CD8-positive, alpha-beta memory T cell (primary cell): ENCODE results near the gene ZBTB40. TPM values are rescaled to one million over a fixed set of nuclear protein-coding genes. Genes with fewer than 3 reads are reported as not detected.
A peak's percentile ranks its signal among the peaks of the same experiment; 100 is the strongest.

ENCODE experiments used
- CTCF ChIA-PET: fragments of 350-600 bp; sonication (Branson Sonifier 250); formaldehyde crosslinking; loops from one replicate; lab custom pipeline; 2021; ENCODE audit warnings: antibody characterized with exemption; lab: Charles Lee
- POLR2A ChIA-PET: fragments of 350-600 bp; sonication (Branson Sonifier 250); formaldehyde crosslinking; loops from one replicate; lab custom pipeline; 2021; ENCODE audit warnings: antibody characterized with exemption; lab: Charles Lee
- DNase-seq, 5 donors: peaks; one replicate each; pipeline versions ENCODE4 v3.0.0 to v3.0.0-alpha.2; 2020 to 2022; ENCODE audit warnings: mixed read lengths in 1 of 5
- H3K27ac ChIP-seq: one replicate; pipeline ENCODE4 v1.7.0; 2013; ENCODE audit warnings: low read depth, mild to moderate bottlenecking, low read length, moderate library complexity
- H3K27me3 ChIP-seq: 2 replicates; pipeline ENCODE4 v1.7.0; 2013; ENCODE audit warnings: low read length, mild to moderate bottlenecking; ENCODE audit not compliant: insufficient read depth, poor library complexity, severe bottlenecking
- H3K36me3 ChIP-seq: 2 replicates; pipeline ENCODE4 v1.7.0; 2013; ENCODE audit warnings: mild to moderate bottlenecking, low read length, moderate library complexity; ENCODE audit not compliant: insufficient read depth
- H3K4me1 ChIP-seq: 2 replicates; pipeline ENCODE4 v1.7.0; 2013; ENCODE audit warnings: mild to moderate bottlenecking, low read length, moderate library complexity; ENCODE audit not compliant: insufficient read depth
- H3K4me3 ChIP-seq: 2 replicates; pipeline ENCODE4 v1.7.0; 2013; ENCODE audit warnings: mild to moderate bottlenecking, low read length
- H3K9me3 ChIP-seq: 2 replicates; pipeline ENCODE4 v1.7.0; 2013; ENCODE audit warnings: mild to moderate bottlenecking, low read length
- H3K27ac Mint-ChIP-seq, 8 donors: one replicate each; pipeline ENCODE4 v1.8.0; 2020 to 2021; ENCODE audit warnings: mixed read lengths in 8 of 8, mild to moderate bottlenecking in 6 of 8, inconsistent platforms in 3 of 8, moderate library complexity in 3 of 8
- H3K27me3 Mint-ChIP-seq, 2 donors: one replicate each; pipeline ENCODE4 v1.8.0; 2020 to 2021; ENCODE audit warnings: mixed read lengths in 2 of 2, mild to moderate bottlenecking in 1 of 2, moderate library complexity in 1 of 2
- H3K36me3 Mint-ChIP-seq, 3 donors: one replicate each; pipeline ENCODE4 v1.8.0; 2020 to 2021; ENCODE audit warnings: mixed read lengths in 3 of 3, inconsistent platforms in 1 of 3, mild to moderate bottlenecking in 1 of 3
- H3K4me1 Mint-ChIP-seq, 3 donors: one replicate each; pipeline ENCODE4 v1.8.0; 2020 to 2021; ENCODE audit warnings: mixed read lengths in 3 of 3, inconsistent platforms in 1 of 3, mild to moderate bottlenecking in 1 of 3
- H3K4me3 Mint-ChIP-seq, 7 donors: one replicate each; pipeline ENCODE4 v1.8.0; 2020 to 2021; ENCODE audit warnings: mixed read lengths in 7 of 7, mild to moderate bottlenecking in 6 of 7, moderate library complexity in 4 of 7, inconsistent platforms in 2 of 7
- H3K9me3 Mint-ChIP-seq, 5 donors: one replicate each; pipeline ENCODE4 v1.8.0; 2020 to 2022; ENCODE audit warnings: mixed read lengths in 5 of 5, mild to moderate bottlenecking in 3 of 5, moderate library complexity in 2 of 5, inconsistent platforms in 1 of 5
- polyA plus RNA-seq: library from polyadenylated mRNA; unstranded; fragments of 300-500 nt; fragmentation: Illumina TruSeq; gene quantifications from one replicate; pipeline ENCODE4 v1.2.3, GENCODE V29; 2021
- total RNA-seq, 2 experiments: library from RNA; stranded (reverse); gene quantifications; one replicate each; pipeline ENCODE4 v1.2.3, GENCODE V29; 2021

The ZBTB40 gene
- total and polyA plus RNA-seq, 3 experiments from 2014 or later = 4.1 to 30.0 (median 29.5) TPM

- H3K27me3 Mint-ChIP-seq = no peaks in the 10 kb centered on the region
- DNase-seq = no peak
- H3K27me3 ChIP-seq = no peaks in the 10 kb centered on the region
- POLR2A ChIA-PET = no interaction called here
- H3K9me3 Mint-ChIP-seq = no peaks in the 10 kb centered on the region
- no peaks in the 10 kb centered on the region for H3K4me1 Mint-ChIP-seq
- no peak overlapping the region for H3K27ac ChIP-seq
- no peaks in the 10 kb centered on the region for H3K9me3 ChIP-seq
- peaks cover 67% of the 10 kb centered on the region for H3K36me3 ChIP-seq
- peaks cover 21 to 95% (median 40%) of the 10 kb centered on the region in 3 donors for H3K36me3 Mint-ChIP-seq
- CTCF ChIA-PET = no interaction called here
- H3K4me1 ChIP-seq = no peaks in the 10 kb centered on the region
- H3K4me3 ChIP-seq = no peak overlapping the region
- no peak overlapping the region for H3K27ac Mint-ChIP-seq
- H3K4me3 Mint-ChIP-seq = no peak overlapping the region
Measured at GRCh38 chr1:22509815-22510214, 58.2 kb downstream of the ZBTB40 start.

- H3K27ac Mint-ChIP-seq = no peak overlapping the region
- no peaks in the 10 kb centered on the region for H3K4me1 Mint-ChIP-seq
- no peaks in the 10 kb centered on the region for H3K27me3 ChIP-seq
- peaks cover 72% of the 10 kb centered on the region for H3K36me3 ChIP-seq
- H3K4me3 ChIP-seq = no peak overlapping the region
- H3K36me3 Mint-ChIP-seq = peaks cover 18 to 99% (median 48%) of the 10 kb centered on the region in 3 donors
- H3K9me3 ChIP-seq = no peaks in the 10 kb centered on the region
- H3K27ac ChIP-seq = no peak overlapping the region
- H3K9me3 Mint-ChIP-seq = no peaks in the 10 kb centered on the region
- H3K27me3 Mint-ChIP-seq = no peaks in the 10 kb centered on the region
- DNase-seq = no peak
- H3K4me1 ChIP-seq = no peaks in the 10 kb centered on the region
- CTCF ChIA-PET = no interaction called here
- no peak overlapping the region for H3K4me3 Mint-ChIP-seq
- POLR2A ChIA-PET = no interaction called here
Measured at GRCh38 chr1:22512873-22513272, 61.2 kb downstream of the ZBTB40 start.

- Histone ChIP-seq H3K4me3 (no peak overlapping the region), H3K36me3 (peaks cover 76% of the 10 kb centered on the region), H3K9me3 (no peaks in the 10 kb centered on the region), H3K27me3 (no peaks in the 10 kb centered on the region), H3K4me1 (no peaks in the 10 kb centered on the region), H3K27ac (no peak overlapping the region)
- no peak for DNase-seq
- POLR2A ChIA-PET = no interaction called here
- peak overlapping the region in 1 of 8 donors; percentile 14 for H3K27ac Mint-ChIP-seq
- no peaks in the 10 kb centered on the region for H3K9me3 Mint-ChIP-seq
- no peaks in the 10 kb centered on the region for H3K4me1 Mint-ChIP-seq
- CTCF ChIA-PET = no interaction called here
- no peaks in the 10 kb centered on the region for H3K27me3 Mint-ChIP-seq
- H3K4me3 Mint-ChIP-seq = no peak overlapping the region
- H3K36me3 Mint-ChIP-seq = peaks cover 24 to 99% (median 53%) of the 10 kb centered on the region in 3 donors
Measured at GRCh38 chr1:22516906-22517571, 65.4 kb downstream of the ZBTB40 start.

GRCh38 chr1:22517956-22518355, 66.3 kb downstream of the ZBTB40 start:
- POLR2A ChIA-PET = no interaction called here

GRCh38 chr1:22518379-22518778, 66.7 kb downstream of the ZBTB40 start:
- Histone ChIP-seq H3K27ac (no peak overlapping the region), H3K9me3 (no peaks in the 10 kb centered on the region), H3K36me3 (peaks cover 68% of the 10 kb centered on the region), H3K27me3 (no peaks in the 10 kb centered on the region), H3K4me1 (no peaks in the 10 kb centered on the region), H3K4me3 (no peak overlapping the region)
- ChIA-PET CTCF (no interaction called here), POLR2A (no interaction called here)
- Mint-ChIP-seq H3K36me3 (peaks cover 24 to 95% (median 54%) of the 10 kb centered on the region in 3 donors), H3K9me3 (no peaks in the 10 kb centered on the region), H3K27ac (no peak overlapping the region), H3K4me1 (no peaks in the 10 kb centered on the region), H3K27me3 (no peaks in the 10 kb centered on the region), H3K4me3 (no peak overlapping the region)
- DNase-seq = no peak

More at GRCh38 chr1:22517956-22518355, 66.3 kb downstream of the ZBTB40 start:
- Mint-ChIP-seq H3K36me3 (peaks cover 24 to 95% (median 52%) of the 10 kb centered on the region in 3 donors), H3K27me3 (no peaks in the 10 kb centered on the region), H3K9me3 (no peaks in the 10 kb centered on the region), H3K4me3 (no peak overlapping the region), H3K4me1 (no peaks in the 10 kb centered on the region), H3K27ac (no peak overlapping the region)
- Histone ChIP-seq H3K9me3 (no peaks in the 10 kb centered on the region), H3K27me3 (no peaks in the 10 kb centered on the region), H3K27ac (no peak overlapping the region), H3K4me3 (no peak overlapping the region), H3K4me1 (no peaks in the 10 kb centered on the region), H3K36me3 (peaks cover 70% of the 10 kb centered on the region)
- CTCF ChIA-PET = no interaction called here
- DNase-seq = no peak

GRCh38 chr1:22520871-22521270, 69.2 kb downstream of the ZBTB40 start:
- no peaks in the 10 kb centered on the region for H3K4me1 ChIP-seq
- no peak overlapping the region for H3K4me3 ChIP-seq
- Mint-ChIP-seq H3K9me3 (no peaks in the 10 kb centered on the region), H3K36me3 (peaks cover 26 to 96% (median 54%) of the 10 kb centered on the region in 3 donors), H3K4me3 (no peak overlapping the region), H3K4me1 (no peaks in the 10 kb centered on the region), H3K27me3 (no peaks in the 10 kb centered on the region), H3K27ac (no peak overlapping the region)
- H3K27me3 ChIP-seq = no peaks in the 10 kb centered on the region
- no peak overlapping the region for H3K27ac ChIP-seq
- DNase-seq = no peak
- H3K36me3 ChIP-seq = peaks cover 67% of the 10 kb centered on the region
- ChIA-PET POLR2A (no interaction called here), CTCF (no interaction called here)
- H3K9me3 ChIP-seq = no peaks in the 10 kb centered on the region

- no peak for DNase-seq
- Mint-ChIP-seq H3K4me3 (no peak overlapping the region), H3K27ac (no peak overlapping the region), H3K27me3 (no peaks in the 10 kb centered on the region), H3K36me3 (peaks cover 26 to 96% (median 48%) of the 10 kb centered on the region in 3 donors), H3K9me3 (no peaks in the 10 kb centered on the region), H3K4me1 (no peaks in the 10 kb centered on the region)
- Histone ChIP-seq H3K4me1 (no peaks in the 10 kb centered on the region), H3K4me3 (no peak overlapping the region), H3K27ac (no peak overlapping the region), H3K36me3 (peaks cover 59% of the 10 kb centered on the region), H3K27me3 (no peaks in the 10 kb centered on the region), H3K9me3 (no peaks in the 10 kb centered on the region)
- ChIA-PET CTCF (no interaction called here), POLR2A (no interaction called here)
Measured at GRCh38 chr1:22521692-22522091, 70.0 kb downstream of the ZBTB40 start.

GRCh38 chr1:22522221-22522743, 70.6 kb downstream of the ZBTB40 start:
- Histone ChIP-seq H3K4me3 (no peak overlapping the region), H3K36me3 (peaks cover 58% of the 10 kb centered on the region), H3K9me3 (no peaks in the 10 kb centered on the region), H3K4me1 (no peaks in the 10 kb centered on the region), H3K27ac (no peak overlapping the region), H3K27me3 (no peaks in the 10 kb centered on the region)
- no peak for DNase-seq
- Mint-ChIP-seq H3K4me1 (no peaks in the 10 kb centered on the region), H3K36me3 (peaks cover 22 to 96% (median 50%) of the 10 kb centered on the region in 3 donors), H3K9me3 (no peaks in the 10 kb centered on the region), H3K4me3 (no peak overlapping the region), H3K27ac (no peak overlapping the region), H3K27me3 (no peaks in the 10 kb centered on the region)
- POLR2A ChIA-PET = no interaction called here
- CTCF ChIA-PET = no interaction called here
